ENCODE data around the gene TCP11L2. TPM values are rescaled to one million over a fixed set of nuclear protein-coding genes. Genes with fewer than 3 reads are reported as not detected.

TCP11L2 gene
- total and polyA plus RNA-seq, 2 of the 8 experiments (the other 6 are each of a cell fraction or from before 2014, with no cell fraction given): 2.1 to 7.1 TPM

- POLR2A ChIA-PET (ENCODE audit: partially characterized antibody): no interaction called here
- WGBS, 2 experiments (ENCODE audit: extremely low coverage in 1 of 2, insufficient coverage in 1 of 2, insufficient read length in 1 of 2, insufficient replicate concordance in 2 of 2, low coverage in 1 of 2, low lambda C conversion rate in 2 of 2, missing lambda C conversion rate in 1 of 2): 88% methylated on average over 2 of the region's 2 CpGs; no CpG with 5 or more reads in 1 of the 2 experiments
- CTCF ChIA-PET (ENCODE audit: partially characterized antibody): no interaction called here
Measured at GRCh38 chr12:106333756-106334155, 31.2 kb downstream of the TCP11L2 start.

More at GRCh38 chr12:106333756-106334155, 31.2 kb downstream of the TCP11L2 start:
- H3K79me2 ChIP-seq (ENCODE audit: control insufficient read depth in 1 of 2, insufficient read depth in 2 of 2, low read length in 2 of 2): no peaks in the 10 kb centered on the region
- H2BK5ac ChIP-seq (ENCODE audit: low read depth, low read length): no peak overlapping the region
- no peak overlapping the region for H2AFZ ChIP-seq (ENCODE audit: low read length)
- H3K23me2 ChIP-seq (ENCODE audit: low read depth, low read length): no peaks in the 10 kb centered on the region
- no peak overlapping the region for H3K4me2 ChIP-seq (ENCODE audit: insufficient read depth in 1 of 2, low read depth in 2 of 2, low read length in 2 of 2)
- no peaks in the 10 kb centered on the region; a peak in 1 of 8 replicates for H3K36me3 ChIP-seq (ENCODE audit: control insufficient read depth in 2 of 4, insufficient read depth in 4 of 4, low read length in 3 of 4)
- H3K4ac ChIP-seq (replicated peaks; ENCODE audit: insufficient read length, low read depth, low read length): no peak overlapping the region
- H4K8ac ChIP-seq (ENCODE audit: extremely low read depth, insufficient read depth, low read length): no peak overlapping the region
- no peak overlapping the region for H3K9ac ChIP-seq (replicated peaks in 1 of 4; ENCODE audit: extremely low read depth in 1 of 4, low read depth in 3 of 4, low read length in 3 of 4)
- TF ChIP-seq JUN (IDR thresholded peaks at IDR 0.05; ENCODE audit: low read depth, low read length) (no peak), CBX8 (IDR thresholded peaks at IDR 0.05; ENCODE audit: borderline replicate concordance, low read depth, low read length) (no peak), NANOG (IDR thresholded peaks at IDR 0.05; ENCODE audit: insufficient read depth, low read depth, low read length, poor library complexity, severe bottlenecking) (no peak), ZNF274 (IDR thresholded peaks at IDR 0.05; ENCODE audit: borderline replicate concordance, extremely low read depth, low read length) (no peak), POU5F1 (IDR thresholded peaks at IDR 0.05; ENCODE audit: low read depth, low read length) (no peak), CHD2 (IDR thresholded peaks at IDR 0.05; ENCODE audit: low read length) (no peak), JUND (IDR thresholded peaks at IDR 0.05; ENCODE audit: low read length) (no peak), MAFK (IDR thresholded peaks at IDR 0.05; ENCODE audit: low read depth, low read length) (no peak), PHF8 (conservative IDR thresholded peaks at IDR 0.05; ENCODE audit: low read depth, low read length) (no peak), CTBP2 (IDR thresholded peaks at IDR 0.05; ENCODE audit: borderline replicate concordance, insufficient read depth, insufficient read length, low read length) (no peak)
- no peaks in the 10 kb centered on the region for H3K27me3 ChIP-seq (replicated peaks in 1 of 4; ENCODE audit: control insufficient read depth in 3 of 4, extremely low read depth in 1 of 4, insufficient read depth in 3 of 4, low read length in 3 of 4)
- no peak for FAIRE-seq
- H2BK15ac ChIP-seq (ENCODE audit: low read length): no peak overlapping the region
- H4K91ac ChIP-seq (replicated peaks; ENCODE audit: insufficient read length, low read length): no peak overlapping the region
- no peak overlapping the region for H2AK5ac ChIP-seq (ENCODE audit: low read depth, low read length)
- H3K4me1 ChIP-seq (replicated peaks in 1 of 4; ENCODE audit: control insufficient read depth in 3 of 4, insufficient read depth in 4 of 4, low read length in 3 of 4): peaks cover 2 to 6% (median 4%) of the 10 kb centered on the region in 4 experiments; a peak in 4 of 7 replicates
- no peak overlapping the region for H3K27ac ChIP-seq (ENCODE audit: low read depth, low read length)
- no peak overlapping the region for H4K5ac ChIP-seq (ENCODE audit: insufficient read length, low read depth, low read length)
- H3K79me1 ChIP-seq (ENCODE audit: low read depth, low read length): no peaks in the 10 kb centered on the region
- no peak overlapping the region for H2BK12ac ChIP-seq (ENCODE audit: low read depth, low read length)
- no peak overlapping the region for H3K18ac ChIP-seq (ENCODE audit: extremely low read depth, low read length)
- H2BK20ac ChIP-seq (ENCODE audit: low read length): no peak overlapping the region
- no peak for DNase-seq (ENCODE audit: low read depth in 1 of 2, low spot score in 2 of 2)
- no peaks in the 10 kb centered on the region for H4K20me1 ChIP-seq (replicated peaks in 1 of 2; ENCODE audit: control insufficient read depth in 1 of 2, insufficient read depth in 2 of 2, low read length in 2 of 2)
- no peak overlapping the region for H2BK120ac ChIP-seq (replicated peaks; ENCODE audit: low read depth, low read length)
- peaks cover 0 to 5% of the 10 kb centered on the region in 2 experiments; a peak in 3 of 4 replicates for H3K9me3 ChIP-seq (ENCODE audit: insufficient read depth in 2 of 2, low read depth in 1 of 2, low read length in 1 of 2)
- no peak overlapping the region for H3K23ac ChIP-seq (ENCODE audit: insufficient read length)
- no peak overlapping the region for H3K4me3 ChIP-seq (ENCODE audit: extremely low read depth in 1 of 4, insufficient read depth in 2 of 4, low read depth in 3 of 4, low read length in 4 of 4)
- H3K56ac ChIP-seq (replicated peaks; ENCODE audit: insufficient read length, low read depth, low read length): no peak overlapping the region
- H3K14ac ChIP-seq (ENCODE audit: insufficient read length): no peak overlapping the region
